HL-60/S4 treated with retinoic acid at 250 ng/mL for 4 days and 3 days (cell line): Measurements from ENCODE around the gene PRODH2.
"Not testable (repeated sequence)": the region's sequence is repeated elsewhere in the genome, so short reads cannot be mapped to it uniquely, and the experiment has no call there.

Source experiments
- in situ Hi-C: fragments of 300-500 bp; cut with MboI; formaldehyde crosslinking; loops from 2 replicates; pipeline ENCODE4 v1.7.0; 2022; ENCODE audit warnings: low sequenced_read_pairs

The PRODH2 gene

DNA sequence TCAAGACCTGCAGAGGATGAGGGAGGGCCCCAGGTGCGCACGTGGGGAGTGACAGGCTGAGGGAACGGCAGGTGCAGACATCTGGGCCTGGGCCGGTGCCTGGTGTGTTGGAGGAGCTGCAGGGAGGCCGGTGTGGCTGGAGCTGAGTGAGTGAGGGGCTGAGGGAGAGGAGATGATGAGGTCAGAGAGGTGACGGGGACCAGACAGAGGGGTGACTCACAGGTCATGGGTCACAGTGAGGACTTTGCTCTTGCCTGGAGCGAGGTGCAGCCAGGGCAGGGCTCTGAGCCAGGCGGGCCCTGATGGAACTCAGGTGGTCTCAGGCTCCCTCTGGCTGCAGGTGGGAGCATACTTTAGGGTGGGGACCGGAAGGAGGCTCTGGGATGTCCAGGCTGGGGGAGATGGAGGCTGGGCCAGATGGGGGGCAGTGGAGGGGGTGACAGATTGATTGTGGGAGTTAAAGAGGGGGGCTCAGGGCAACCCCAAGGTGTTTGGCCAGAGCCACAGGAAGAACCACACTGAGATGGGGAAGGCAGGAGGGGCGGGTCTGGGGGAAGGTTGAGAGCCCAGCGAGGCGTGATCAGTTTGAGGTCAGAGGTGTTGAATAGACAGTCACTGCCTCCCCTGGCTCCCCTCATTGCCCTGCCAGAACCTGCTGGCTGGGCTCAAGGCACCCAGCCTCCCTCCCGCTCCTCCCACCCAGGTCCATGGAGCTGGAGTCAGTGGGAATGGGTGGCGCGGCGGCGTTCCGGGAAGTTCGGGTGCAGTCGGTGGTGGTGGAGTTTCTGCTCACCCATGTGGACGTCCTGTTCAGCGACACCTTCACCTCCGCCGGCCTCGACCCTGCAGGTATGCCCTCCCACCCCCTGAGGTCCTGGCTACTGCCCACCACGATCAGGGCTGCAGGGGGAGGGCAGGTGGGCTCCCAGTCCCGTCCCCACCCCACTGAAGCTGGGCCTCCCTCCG, 28.9 kb downstream of the PRODH2 start:
- in situ Hi-C loops: no loop called here

GRCh38 chr19:35782589-35782988, 30.1 kb downstream of the PRODH2 start:
- in situ Hi-C loops: no loop called here

- in situ Hi-C loops: no loop called here
Measured at GRCh38 chr19:35781650-35782049, 31.0 kb downstream of the PRODH2 start.

GRCh38 chr19:35780717-35781116, 31.9 kb downstream of the PRODH2 start:
- in situ Hi-C loops: no loop called here

GRCh38 chr19:35780058-35780457, 32.6 kb downstream of the PRODH2 start:
- in situ Hi-C loops: no loop called here

- in situ Hi-C loops: no loop called here
Measured at GRCh38 chr19:35779033-35779432, 33.6 kb downstream of the PRODH2 start.

DNA sequence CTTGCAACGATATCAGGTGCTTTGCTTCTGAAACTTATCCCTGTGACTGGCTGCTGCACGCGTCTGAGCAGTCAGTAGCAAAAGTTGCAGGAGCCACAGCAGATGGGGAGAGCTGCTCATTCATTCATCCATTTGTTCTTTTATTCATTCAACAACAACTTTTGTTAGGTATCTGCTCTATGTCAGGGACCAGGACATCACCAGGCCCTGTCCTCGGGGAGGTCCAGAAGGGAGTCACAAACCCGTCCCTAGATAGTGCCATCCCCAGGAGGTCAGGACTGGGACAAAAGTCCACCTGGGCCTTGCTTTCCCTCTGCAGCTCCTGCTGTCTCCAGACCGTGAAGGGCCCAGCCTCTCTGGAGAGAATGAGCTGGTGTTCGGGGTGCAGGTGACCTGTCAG, 34.7 kb downstream of the PRODH2 start:
- in situ Hi-C loops: no loop called here

DNA sequence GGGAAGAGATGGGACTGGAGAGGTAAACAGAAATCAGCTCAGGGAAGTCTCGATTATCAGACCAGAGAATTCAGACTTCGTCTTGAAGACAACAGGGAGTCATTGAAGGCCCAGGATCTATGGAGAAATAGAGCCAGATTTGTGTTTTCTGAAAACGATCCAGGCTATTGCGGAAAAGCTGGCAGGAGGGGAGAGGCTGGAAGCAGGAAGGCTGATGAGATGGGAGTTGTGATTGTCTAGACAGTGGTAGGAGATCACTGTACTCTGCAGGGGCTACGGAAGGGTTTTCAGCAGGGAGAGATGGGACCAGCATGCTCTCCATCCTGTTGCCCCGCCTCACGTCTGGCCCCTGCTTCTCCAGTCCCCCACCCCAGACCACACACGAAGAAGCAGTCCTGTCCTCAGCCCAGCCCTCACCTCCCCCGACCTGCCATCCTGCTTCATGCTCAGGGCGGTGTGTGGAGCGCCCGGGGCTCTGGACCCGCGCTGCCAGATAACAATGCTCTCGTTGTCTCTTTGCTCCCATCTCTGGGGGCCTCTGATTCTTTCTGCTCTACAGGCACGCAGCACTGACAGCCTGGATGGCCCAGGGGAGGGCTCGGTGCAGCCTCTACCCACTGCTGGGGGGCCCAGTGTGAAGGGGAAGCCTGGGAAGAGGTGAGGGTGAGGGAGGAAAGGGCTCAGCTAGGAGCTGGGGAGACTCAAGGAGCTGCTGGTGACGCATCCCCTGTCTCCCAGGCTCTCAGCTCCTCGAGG, 35.4 kb downstream of the PRODH2 start:
- in situ Hi-C loops: no loop called here

DNA sequence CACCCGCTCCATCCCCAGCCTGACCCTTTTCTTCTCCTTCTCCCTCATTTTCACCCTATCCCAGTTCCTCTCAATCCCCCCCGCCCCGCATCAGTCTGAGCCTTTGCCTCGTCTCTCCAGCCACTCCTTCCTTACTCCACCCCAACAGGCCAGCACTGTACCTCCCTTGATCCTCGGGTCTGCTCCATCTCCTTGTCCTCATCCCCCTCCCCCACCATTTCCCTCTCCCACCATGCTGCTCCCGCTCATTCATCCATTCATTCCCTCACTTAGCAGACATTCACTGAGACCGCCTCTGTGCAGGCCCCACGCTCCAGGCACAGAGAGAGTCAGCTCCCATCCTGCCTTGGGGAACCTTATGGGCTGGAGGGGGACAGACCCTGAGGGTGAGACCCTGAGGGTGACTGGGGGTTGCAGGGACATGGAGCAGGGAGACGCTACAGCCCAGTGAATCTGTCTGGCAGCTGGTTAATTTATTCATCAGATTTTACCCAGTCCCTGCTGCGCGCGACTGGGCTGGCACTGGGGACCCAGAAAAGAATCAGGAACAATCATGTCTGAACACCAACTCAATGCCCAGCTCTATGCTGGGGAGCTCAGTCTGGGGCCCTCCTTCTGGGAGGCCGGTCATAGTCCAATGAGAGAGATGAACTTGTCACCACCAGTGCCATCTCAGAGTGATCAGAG, 36.4 kb downstream of the PRODH2 start:
- in situ Hi-C loops: no loop called here

DNA sequence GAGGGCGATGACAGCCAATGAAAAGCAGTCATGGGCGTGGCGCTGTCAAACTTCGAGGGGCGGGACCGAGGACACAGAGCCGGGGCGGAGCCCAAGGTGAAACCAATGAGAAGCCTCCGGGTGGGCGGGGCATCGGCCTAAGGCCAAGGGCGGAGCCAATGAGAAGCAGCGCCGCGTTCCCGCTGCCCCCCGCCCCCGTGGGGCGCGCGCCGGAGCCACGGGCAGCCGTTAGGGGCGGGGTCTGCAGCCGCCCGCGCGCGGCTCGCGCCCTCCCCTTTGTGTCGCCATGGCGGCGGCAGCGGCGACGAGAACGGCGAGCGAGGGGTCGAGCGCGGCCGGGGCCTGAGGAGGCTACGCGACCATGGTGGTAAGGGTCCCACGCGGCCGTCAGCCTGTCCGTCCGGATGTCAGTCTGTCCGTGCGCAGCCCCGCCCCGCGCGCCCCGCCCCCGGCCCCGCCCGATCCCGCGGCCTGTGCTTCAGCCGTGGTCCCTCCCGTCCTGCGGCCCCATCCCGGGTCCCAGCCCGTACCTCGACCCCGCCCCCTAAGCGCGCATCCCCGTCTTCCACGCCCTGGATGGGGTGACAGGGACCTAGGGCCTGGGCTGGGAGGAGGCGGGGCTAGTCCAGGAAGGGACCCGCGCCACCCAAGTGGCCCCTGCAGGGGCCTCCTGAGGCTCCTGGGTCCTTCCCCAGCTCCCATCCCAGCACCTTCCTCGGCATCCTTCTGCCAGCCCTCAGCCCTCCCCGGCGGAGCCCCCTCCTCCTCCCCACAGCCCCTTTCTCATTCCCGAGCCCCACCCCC, 37.1 kb downstream of the PRODH2 start, which contains the start of gene ARHGAP33:
Gene ARHGAP33 (plus strand): TSS at position 267 of the 804 bp plus-strand sequence. CDS start 95 bp downstream, at position 362.
- in situ Hi-C loops: no loop called here

DNA sequence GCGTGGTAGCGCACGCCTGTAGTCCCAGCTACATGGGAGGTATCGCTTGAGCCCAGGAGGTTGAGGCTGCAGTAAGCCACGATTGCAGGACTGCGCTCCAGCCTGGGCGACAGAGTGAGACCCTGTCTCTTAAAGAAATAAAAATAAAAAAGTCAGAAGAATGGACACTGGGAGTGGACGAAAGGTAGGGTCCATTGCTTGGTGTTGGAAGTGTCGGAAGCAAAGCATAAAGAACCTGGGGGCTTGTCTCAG, 37.7 kb downstream of the PRODH2 start:
- in situ Hi-C loops: no loop called here

GRCh38 chr19:35774274-35775045, 38.2 kb downstream of the PRODH2 start:
- in situ Hi-C loops: no loop called here

GRCh38 chr19:35773020-35773806, 39.4 kb downstream of the PRODH2 start:
- in situ Hi-C loops: no loop called here

- in situ Hi-C loops: not testable (repeated sequence)
Measured at GRCh38 chr19:35772362-35772761, 40.3 kb downstream of the PRODH2 start.

DNA sequence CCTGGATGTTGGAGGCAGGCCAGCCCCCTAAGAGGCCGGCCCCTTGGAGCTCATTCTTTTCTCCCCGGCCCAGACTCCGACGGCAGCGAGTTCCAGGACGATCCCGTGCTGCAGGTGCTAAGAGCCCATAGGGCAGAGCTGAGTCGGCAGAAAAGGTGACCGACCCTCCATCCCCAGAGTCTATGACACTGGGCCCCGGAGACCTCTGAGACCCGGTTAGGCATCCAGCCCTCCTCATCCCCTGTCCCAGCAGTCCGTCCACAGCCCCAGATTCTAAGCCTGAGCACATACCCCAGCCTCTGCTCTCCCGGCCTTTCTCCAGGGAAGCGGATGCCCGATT, 44.6 kb downstream of the PRODH2 start:
- in situ Hi-C loops: no loop called here

- in situ Hi-C loops: no loop called here
Measured at GRCh38 chr19:35767288-35768081, 45.2 kb downstream of the PRODH2 start.

DNA sequence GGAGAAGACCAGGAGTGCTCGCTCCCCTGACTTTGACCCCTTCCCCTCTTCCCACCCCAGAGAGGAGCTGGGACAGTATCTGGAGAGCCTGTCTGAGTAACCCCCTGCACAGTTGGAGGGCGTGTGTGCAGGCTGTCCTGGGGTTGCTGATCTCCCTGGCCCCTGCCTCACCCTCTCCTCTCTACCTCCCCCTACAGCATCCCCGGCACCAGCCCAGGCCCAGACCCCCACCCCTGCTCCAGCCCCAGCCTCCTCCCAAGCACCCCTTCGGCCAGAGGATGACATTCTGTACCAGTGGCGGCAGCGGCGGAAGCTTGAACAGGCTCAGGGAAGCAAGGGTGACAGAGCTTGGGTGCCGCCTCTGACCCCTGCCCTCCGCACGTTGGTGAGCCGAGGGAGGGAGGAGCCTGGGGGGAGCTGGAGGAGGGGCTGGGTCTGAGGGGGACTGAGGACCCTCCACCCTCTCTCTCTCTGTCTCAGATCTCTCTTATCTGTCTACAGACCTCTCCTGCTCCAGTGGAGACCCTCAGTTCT, 46.0 kb downstream of the PRODH2 start:
- in situ Hi-C loops: no loop called here
